Suprapubic skin (tissue), 4 donors: ENCODE data around the gene TOR2A.

Source experiments
- POLR2A ChIP-seq, 2 donors: fragments of 450-650 bp; IDR thresholded peaks; one replicate each; pipeline ENCODE4 v1.6.1; 2017; ENCODE audit warnings: antibody characterized with exemption in 2 of 2, mild to moderate bottlenecking in 2 of 2, moderate library complexity in 2 of 2
- POLR2AphosphoS5 ChIP-seq, 3 donors: sonication (generic); formaldehyde crosslinking; IDR thresholded peaks; one replicate each; pipeline ENCODE4 v1.6.1; 2017; ENCODE audit warnings: antibody characterized with exemption in 3 of 3
- TF ChIP-seq, protein P1 (sequence below), 2 donors: fragments of 200-600 bp in 1 of 2; fragments of 450-650 bp in 1 of 2; sonication (generic) in 1 of 2; IDR thresholded peaks; one replicate each; pipeline ENCODE4 v1.5.1; 2016 to 2019; ENCODE audit warnings: antibody characterized with exemption in 2 of 2, mild to moderate bottlenecking in 1 of 2, moderate library complexity in 1 of 2

DNA sequence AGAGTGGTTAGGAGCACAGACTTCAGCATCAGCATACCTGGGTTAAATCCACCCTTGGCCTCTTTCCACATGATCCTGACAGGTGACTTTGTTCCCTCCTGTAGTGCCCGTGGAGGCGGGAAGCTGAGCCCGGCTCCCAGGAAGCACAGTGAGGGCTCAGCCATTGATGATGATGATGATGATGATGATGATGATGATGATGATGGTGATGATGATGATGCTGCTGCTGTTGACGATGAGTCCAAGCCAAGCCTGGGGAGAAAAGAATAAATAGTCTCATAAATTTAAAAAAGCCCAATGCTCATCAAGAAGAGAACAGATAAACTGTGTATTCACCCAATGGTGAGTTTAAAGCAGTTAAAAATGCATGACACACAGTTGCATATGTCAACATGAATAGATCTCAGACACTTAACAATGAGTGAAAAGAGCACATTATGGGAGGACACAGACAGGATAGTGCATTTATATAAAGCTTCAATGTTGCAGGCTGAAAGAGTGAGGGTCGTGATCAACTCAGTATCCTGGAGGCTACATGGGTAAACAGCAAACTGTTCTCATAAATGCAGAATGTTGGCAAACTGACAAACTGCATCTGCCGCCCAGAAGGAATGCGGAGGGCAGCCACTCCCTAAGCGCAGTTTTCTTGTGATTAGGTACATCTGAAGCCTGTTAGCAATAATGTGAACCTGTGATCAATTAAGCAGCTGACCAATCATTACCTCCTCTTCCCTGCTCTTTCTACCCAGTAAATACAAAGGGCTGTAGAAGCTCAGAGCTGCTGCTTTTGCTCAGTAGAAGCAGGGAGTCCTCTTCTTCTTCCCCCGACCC, 40.0 kb downstream of the TOR2A start:
- TF ChIP-seq, protein P1, sequence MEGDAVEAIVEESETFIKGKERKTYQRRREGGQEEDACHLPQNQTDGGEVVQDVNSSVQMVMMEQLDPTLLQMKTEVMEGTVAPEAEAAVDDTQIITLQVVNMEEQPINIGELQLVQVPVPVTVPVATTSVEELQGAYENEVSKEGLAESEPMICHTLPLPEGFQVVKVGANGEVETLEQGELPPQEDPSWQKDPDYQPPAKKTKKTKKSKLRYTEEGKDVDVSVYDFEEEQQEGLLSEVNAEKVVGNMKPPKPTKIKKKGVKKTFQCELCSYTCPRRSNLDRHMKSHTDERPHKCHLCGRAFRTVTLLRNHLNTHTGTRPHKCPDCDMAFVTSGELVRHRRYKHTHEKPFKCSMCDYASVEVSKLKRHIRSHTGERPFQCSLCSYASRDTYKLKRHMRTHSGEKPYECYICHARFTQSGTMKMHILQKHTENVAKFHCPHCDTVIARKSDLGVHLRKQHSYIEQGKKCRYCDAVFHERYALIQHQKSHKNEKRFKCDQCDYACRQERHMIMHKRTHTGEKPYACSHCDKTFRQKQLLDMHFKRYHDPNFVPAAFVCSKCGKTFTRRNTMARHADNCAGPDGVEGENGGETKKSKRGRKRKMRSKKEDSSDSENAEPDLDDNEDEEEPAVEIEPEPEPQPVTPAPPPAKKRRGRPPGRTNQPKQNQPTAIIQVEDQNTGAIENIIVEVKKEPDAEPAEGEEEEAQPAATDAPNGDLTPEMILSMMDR (IDR thresholded peaks at IDR 0.05) = no peak
- TF ChIP-seq POLR2A (IDR thresholded peaks at IDR 0.05) (no peak), POLR2AphosphoS5 (IDR thresholded peaks at IDR 0.05) (no peak)
